Measurements from ENCODE around the gene NPHP3.

NPHP3 gene

GRCh38 chr3:132710311-132710710 is 11.9 kb downstream of the NPHP3 start:
- no peak for TF ChIP-seq CTCF (IDR thresholded peaks at IDR 0.05; ENCODE audit: low read depth, low read length, missing control alignments)
- Histone ChIP-seq H3K27me3 (replicated peaks) (no peaks in the 10 kb centered on the region), H3K36me3 (replicated peaks) (peaks cover 16% of the 10 kb centered on the region), H3K4me3 (ENCODE audit: low read depth, low read length) (no peak overlapping the region), H3K27ac (no peak overlapping the region)
- in situ Hi-C loops (cut with HindIII; ENCODE audit: low pct_ligation_motif_present, low sequenced_read_pairs): no loop called here
- no peak for DNase-seq

DNA sequence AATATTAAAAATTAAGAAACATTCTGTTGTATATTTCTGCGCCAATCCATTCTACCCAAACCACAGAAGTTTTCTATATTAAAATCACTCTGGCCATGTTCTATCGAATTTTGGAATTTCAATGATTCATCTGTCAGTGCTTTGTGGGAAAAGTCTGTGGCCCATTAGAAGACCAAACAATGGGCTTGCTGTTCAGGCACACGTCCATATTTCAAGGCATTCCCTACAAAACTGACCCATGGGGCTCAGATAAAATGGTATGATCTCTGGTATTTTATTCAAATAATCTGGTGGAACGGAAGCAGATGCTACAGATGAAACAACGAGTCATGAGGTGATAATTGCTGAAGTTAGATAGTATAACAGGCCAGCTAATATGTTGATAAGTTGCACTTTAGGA is 12.4 kb downstream of the NPHP3 start:
- Histone ChIP-seq H3K27me3 (replicated peaks) (no peaks in the 10 kb centered on the region), H3K36me3 (replicated peaks) (peaks cover 16% of the 10 kb centered on the region), H3K27ac (no peak overlapping the region), H3K4me3 (ENCODE audit: low read depth, low read length) (no peak overlapping the region)
- no peak for TF ChIP-seq CTCF (IDR thresholded peaks at IDR 0.05; ENCODE audit: low read depth, low read length, missing control alignments)
- in situ Hi-C loops (cut with HindIII; ENCODE audit: low pct_ligation_motif_present, low sequenced_read_pairs): no loop called here
- no peak for DNase-seq

- no peak for DNase-seq
- Histone ChIP-seq H3K36me3 (replicated peaks) (peaks cover 39% of the 10 kb centered on the region), H3K27ac (no peak overlapping the region), H3K27me3 (replicated peaks) (no peaks in the 10 kb centered on the region), H3K4me3 (ENCODE audit: low read depth, low read length) (no peak overlapping the region)
- in situ Hi-C loops (cut with HindIII; ENCODE audit: low pct_ligation_motif_present, low sequenced_read_pairs): no loop called here
- TF ChIP-seq CTCF (IDR thresholded peaks at IDR 0.05; ENCODE audit: low read depth, low read length, missing control alignments): no peak
Measured at GRCh38 chr3:132703733-132704132, 18.5 kb downstream of the NPHP3 start.

GRCh38 chr3:132695422-132695821 is 26.8 kb downstream of the NPHP3 start:
- no peak for DNase-seq
- H3K27ac ChIP-seq: no peak overlapping the region
- peaks cover 49% of the 10 kb centered on the region for H3K36me3 ChIP-seq (replicated peaks)
- H3K4me3 ChIP-seq (ENCODE audit: low read depth, low read length): no peak overlapping the region
- TF ChIP-seq CTCF (IDR thresholded peaks at IDR 0.05; ENCODE audit: low read depth, low read length, missing control alignments): no peak
- in situ Hi-C loops (cut with HindIII; ENCODE audit: low pct_ligation_motif_present, low sequenced_read_pairs): no loop called here
- no peaks in the 10 kb centered on the region for H3K27me3 ChIP-seq (replicated peaks)

- Histone ChIP-seq H3K27me3 (replicated peaks) (no peaks in the 10 kb centered on the region), H3K27ac (no peak overlapping the region), H3K4me3 (ENCODE audit: low read depth, low read length) (no peak overlapping the region), H3K36me3 (replicated peaks) (peaks cover 45% of the 10 kb centered on the region)
- no peak for TF ChIP-seq CTCF (IDR thresholded peaks at IDR 0.05; ENCODE audit: low read depth, low read length, missing control alignments)
- in situ Hi-C loops (cut with HindIII; ENCODE audit: low pct_ligation_motif_present, low sequenced_read_pairs): no loop called here
- DNase-seq: no peak
Measured at GRCh38 chr3:132694991-132695390, 27.2 kb downstream of the NPHP3 start.

DNA sequence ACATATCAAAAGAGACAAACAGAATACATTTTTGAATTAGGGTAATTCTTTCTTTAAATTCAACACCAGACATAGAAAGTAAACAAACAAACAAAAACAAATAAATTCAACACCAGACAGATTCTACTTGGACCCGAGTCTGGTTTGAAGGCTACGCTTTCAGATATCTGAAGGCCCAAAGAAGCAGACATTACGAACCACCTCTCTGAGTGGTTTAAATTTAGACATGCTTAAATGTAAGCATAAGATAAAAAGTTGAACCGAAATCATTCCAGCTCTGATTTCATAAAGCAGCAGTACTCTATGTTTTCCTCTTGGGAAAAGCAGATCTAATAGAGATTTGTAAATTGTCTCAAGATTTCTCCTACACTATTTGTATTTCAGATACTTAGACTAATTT is 32.2 kb downstream of the NPHP3 start:
- H3K4me3 ChIP-seq (ENCODE audit: low read depth, low read length): no peak overlapping the region
- DNase-seq: no peak
- no peaks in the 10 kb centered on the region for H3K27me3 ChIP-seq (replicated peaks)
- H3K27ac ChIP-seq: no peak overlapping the region
- TF ChIP-seq CTCF (IDR thresholded peaks at IDR 0.05; ENCODE audit: low read depth, low read length, missing control alignments): no peak
- in situ Hi-C loops (cut with HindIII; ENCODE audit: low pct_ligation_motif_present, low sequenced_read_pairs): no loop called here
- peaks cover 36% of the 10 kb centered on the region for H3K36me3 ChIP-seq (replicated peaks)
